Measurements from ENCODE around the gene RAP1GAP2.

The RAP1GAP2 gene

DNA sequence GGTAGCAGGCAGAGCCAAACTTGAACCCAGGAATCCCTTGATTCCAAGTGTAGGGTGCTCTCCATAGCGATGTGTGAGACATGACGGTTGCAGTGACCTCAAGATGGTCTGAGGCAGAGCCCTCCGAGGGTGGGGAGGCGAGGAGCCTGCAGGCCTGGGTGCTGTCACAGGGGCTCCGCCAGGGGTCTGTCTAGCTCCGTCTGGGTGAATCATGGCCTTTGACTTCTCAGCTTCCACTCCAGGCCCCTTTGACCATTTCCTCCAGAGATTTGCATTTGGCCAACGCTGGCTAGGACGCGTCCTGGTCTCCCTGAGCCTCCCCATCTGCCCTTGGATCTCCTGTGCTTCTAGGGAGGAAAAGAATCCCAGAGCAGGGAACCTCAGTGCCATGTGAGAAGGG lies 104.6 kb downstream of the RAP1GAP2 start (continued):
- TF ChIP-seq, protein P1, sequence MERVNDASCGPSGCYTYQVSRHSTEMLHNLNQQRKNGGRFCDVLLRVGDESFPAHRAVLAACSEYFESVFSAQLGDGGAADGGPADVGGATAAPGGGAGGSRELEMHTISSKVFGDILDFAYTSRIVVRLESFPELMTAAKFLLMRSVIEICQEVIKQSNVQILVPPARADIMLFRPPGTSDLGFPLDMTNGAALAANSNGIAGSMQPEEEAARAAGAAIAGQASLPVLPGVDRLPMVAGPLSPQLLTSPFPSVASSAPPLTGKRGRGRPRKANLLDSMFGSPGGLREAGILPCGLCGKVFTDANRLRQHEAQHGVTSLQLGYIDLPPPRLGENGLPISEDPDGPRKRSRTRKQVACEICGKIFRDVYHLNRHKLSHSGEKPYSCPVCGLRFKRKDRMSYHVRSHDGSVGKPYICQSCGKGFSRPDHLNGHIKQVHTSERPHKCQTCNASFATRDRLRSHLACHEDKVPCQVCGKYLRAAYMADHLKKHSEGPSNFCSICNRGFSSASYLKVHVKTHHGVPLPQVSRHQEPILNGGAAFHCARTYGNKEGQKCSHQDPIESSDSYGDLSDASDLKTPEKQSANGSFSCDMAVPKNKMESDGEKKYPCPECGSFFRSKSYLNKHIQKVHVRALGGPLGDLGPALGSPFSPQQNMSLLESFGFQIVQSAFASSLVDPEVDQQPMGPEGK (tag by site-specific recombination; IDR thresholded peaks at IDR 0.05), result no peak
- TF ChIP-seq ZNF274 (IDR thresholded peaks at IDR 0.05; ENCODE audit: low read length) (no peak), ZNF274 (tag by site-specific recombination; IDR thresholded peaks at IDR 0.05; ENCODE audit: borderline replicate concordance) (no peak), ZBTB21 (tag by site-specific recombination; IDR thresholded peaks at IDR 0.05) (no peak)

DNA sequence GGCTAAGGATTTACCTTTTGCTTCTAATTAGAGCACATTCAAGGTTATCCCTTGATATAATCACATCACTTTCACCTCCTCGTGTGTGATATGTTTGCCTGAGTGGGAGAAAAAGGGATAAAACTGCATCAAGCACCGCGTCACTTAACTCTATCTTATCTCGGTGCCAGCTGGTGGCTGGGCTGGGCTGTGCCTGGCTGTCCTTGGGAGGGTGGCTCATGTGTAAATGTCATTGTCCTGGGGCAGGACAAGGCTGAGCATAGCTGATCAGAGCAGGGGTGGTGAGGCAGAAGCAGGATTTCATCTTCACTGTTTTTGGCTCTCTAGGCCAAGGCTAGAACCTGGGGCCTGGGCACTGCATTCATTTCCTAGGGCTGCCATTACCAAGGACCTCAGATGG lies 105.3 kb downstream of the RAP1GAP2 start:
- CTCF ChIA-PET, result no interaction called here
- no peak overlapping the region for H3K27ac ChIP-seq (ENCODE audit: extremely low read depth, low read depth, low read length)
- H3K4me3 ChIP-seq (ENCODE audit: low read depth, low read length), result no peak overlapping the region
- POLR2A ChIA-PET, result no interaction called here
- H3K9me3 ChIP-seq (ENCODE audit: control insufficient read depth, insufficient read depth, low read depth, low read length), result no peaks in the 10 kb centered on the region
- no peaks in the 10 kb centered on the region for H3K36me3 ChIP-seq (ENCODE audit: control insufficient read depth in 2 of 2, insufficient read depth in 1 of 2, low read length in 2 of 2)
- TF ChIP-seq SETDB1 (IDR thresholded peaks at IDR 0.05; ENCODE audit: insufficient read length, low read length) (no peak), ZNF423 (tag by site-specific recombination; IDR thresholded peaks at IDR 0.05) (no peak), ZBTB21 (tag by site-specific recombination; IDR thresholded peaks at IDR 0.05) (no peak), MYNN (tag by site-specific recombination; IDR thresholded peaks at IDR 0.05; ENCODE audit: borderline replicate concordance) (no peak), ZNF837 (tag by site-specific recombination; IDR thresholded peaks at IDR 0.05) (no peak), ZNF37A (tag by site-specific recombination; IDR thresholded peaks at IDR 0.05) (no peak), ZNF24 (tag by site-specific recombination; IDR thresholded peaks at IDR 0.05) (no peak), ZNF211 (tag by site-specific recombination; IDR thresholded peaks at IDR 0.05; ENCODE audit: low read depth) (no peak), ZNF394 (tag by site-specific recombination; IDR thresholded peaks at IDR 0.05; ENCODE audit: borderline replicate concordance) (no peak), ZNF501 (tag by site-specific recombination; IDR thresholded peaks at IDR 0.05) (no peak), ZNF350 (tag by site-specific recombination; IDR thresholded peaks at IDR 0.05) (no peak), YY1 (tag by site-specific recombination; IDR thresholded peaks at IDR 0.05) (no peak), ZNF121 (tag by site-specific recombination; IDR thresholded peaks at IDR 0.05) (no peak), ZNF76 (tag by site-specific recombination; IDR thresholded peaks at IDR 0.05; ENCODE audit: borderline replicate concordance, low read depth) (no peak)
- TF ChIP-seq, protein P2, sequence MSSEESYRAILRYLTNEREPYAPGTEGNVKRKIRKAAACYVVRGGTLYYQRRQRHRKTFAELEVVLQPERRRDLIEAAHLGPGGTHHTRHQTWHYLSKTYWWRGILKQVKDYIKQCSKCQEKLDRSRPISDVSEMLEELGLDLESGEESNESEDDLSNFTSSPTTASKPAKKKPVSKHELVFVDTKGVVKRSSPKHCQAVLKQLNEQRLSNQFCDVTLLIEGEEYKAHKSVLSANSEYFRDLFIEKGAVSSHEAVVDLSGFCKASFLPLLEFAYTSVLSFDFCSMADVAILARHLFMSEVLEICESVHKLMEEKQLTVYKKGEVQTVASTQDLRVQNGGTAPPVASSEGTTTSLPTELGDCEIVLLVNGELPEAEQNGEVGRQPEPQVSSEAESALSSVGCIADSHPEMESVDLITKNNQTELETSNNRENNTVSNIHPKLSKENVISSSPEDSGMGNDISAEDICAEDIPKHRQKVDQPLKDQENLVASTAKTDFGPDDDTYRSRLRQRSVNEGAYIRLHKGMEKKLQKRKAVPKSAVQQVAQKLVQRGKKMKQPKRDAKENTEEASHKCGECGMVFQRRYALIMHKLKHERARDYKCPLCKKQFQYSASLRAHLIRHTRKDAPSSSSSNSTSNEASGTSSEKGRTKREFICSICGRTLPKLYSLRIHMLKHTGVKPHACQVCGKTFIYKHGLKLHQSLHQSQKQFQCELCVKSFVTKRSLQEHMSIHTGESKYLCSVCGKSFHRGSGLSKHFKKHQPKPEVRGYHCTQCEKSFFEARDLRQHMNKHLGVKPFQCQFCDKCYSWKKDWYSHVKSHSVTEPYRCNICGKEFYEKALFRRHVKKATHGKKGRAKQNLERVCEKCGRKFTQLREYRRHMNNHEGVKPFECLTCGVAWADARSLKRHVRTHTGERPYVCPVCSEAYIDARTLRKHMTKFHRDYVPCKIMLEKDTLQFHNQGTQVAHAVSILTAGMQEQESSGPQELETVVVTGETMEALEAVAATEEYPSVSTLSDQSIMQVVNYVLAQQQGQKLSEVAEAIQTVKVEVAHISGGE (tag by site-specific recombination; conservative IDR thresholded peaks at IDR 0.05; ENCODE audit: low read depth), result no peak
- TF ChIP-seq, protein P3, sequence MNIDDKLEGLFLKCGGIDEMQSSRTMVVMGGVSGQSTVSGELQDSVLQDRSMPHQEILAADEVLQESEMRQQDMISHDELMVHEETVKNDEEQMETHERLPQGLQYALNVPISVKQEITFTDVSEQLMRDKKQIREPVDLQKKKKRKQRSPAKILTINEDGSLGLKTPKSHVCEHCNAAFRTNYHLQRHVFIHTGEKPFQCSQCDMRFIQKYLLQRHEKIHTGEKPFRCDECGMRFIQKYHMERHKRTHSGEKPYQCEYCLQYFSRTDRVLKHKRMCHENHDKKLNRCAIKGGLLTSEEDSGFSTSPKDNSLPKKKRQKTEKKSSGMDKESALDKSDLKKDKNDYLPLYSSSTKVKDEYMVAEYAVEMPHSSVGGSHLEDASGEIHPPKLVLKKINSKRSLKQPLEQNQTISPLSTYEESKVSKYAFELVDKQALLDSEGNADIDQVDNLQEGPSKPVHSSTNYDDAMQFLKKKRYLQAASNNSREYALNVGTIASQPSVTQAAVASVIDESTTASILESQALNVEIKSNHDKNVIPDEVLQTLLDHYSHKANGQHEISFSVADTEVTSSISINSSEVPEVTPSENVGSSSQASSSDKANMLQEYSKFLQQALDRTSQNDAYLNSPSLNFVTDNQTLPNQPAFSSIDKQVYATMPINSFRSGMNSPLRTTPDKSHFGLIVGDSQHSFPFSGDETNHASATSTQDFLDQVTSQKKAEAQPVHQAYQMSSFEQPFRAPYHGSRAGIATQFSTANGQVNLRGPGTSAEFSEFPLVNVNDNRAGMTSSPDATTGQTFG (tag by site-specific recombination; IDR thresholded peaks at IDR 0.05; ENCODE audit: borderline replicate concordance), result no peak
- TF ChIP-seq, protein P4, sequence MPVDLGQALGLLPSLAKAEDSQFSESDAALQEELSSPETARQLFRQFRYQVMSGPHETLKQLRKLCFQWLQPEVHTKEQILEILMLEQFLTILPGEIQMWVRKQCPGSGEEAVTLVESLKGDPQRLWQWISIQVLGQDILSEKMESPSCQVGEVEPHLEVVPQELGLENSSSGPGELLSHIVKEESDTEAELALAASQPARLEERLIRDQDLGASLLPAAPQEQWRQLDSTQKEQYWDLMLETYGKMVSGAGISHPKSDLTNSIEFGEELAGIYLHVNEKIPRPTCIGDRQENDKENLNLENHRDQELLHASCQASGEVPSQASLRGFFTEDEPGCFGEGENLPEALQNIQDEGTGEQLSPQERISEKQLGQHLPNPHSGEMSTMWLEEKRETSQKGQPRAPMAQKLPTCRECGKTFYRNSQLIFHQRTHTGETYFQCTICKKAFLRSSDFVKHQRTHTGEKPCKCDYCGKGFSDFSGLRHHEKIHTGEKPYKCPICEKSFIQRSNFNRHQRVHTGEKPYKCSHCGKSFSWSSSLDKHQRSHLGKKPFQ (tag by site-specific recombination; IDR thresholded peaks at IDR 0.05), result no peak
- TF ChIP-seq, protein P5, sequence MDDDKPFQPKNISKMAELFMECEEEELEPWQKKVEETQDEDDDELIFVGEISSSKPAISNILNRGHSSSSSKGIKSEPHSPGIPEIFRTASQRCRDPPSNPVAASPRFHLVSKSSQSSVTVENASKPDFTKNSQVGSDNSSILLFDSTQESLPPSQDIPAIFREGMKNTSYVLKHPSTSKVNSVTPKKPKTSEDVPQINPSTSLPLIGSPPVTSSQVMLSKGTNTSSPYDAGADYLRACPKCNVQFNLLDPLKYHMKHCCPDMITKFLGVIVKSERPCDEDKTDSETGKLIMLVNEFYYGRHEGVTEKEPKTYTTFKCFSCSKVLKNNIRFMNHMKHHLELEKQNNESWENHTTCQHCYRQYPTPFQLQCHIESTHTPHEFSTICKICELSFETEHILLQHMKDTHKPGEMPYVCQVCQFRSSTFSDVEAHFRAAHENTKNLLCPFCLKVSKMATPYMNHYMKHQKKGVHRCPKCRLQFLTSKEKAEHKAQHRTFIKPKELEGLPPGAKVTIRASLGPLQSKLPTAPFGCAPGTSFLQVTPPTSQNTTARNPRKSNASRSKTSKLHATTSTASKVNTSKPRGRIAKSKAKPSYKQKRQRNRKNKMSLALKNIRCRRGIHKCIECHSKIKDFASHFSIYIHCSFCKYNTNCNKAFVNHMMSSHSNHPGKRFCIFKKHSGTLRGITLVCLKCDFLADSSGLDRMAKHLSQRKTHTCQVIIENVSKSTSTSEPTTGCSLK (tag by site-specific recombination; IDR thresholded peaks at IDR 0.05), result no peak
- TF ChIP-seq, protein P6, sequence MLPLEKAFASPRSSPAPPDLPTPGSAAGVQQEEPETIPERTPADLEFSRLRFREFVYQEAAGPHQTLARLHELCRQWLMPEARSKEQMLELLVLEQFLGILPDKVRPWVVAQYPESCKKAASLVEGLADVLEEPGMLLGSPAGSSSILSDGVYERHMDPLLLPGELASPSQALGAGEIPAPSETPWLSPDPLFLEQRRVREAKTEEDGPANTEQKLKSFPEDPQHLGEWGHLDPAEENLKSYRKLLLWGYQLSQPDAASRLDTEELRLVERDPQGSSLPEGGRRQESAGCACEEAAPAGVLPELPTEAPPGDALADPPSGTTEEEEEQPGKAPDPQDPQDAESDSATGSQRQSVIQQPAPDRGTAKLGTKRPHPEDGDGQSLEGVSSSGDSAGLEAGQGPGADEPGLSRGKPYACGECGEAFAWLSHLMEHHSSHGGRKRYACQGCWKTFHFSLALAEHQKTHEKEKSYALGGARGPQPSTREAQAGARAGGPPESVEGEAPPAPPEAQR (tag by site-specific recombination; IDR thresholded peaks at IDR 0.05), result no peak
- H3K4me1 ChIP-seq (ENCODE audit: control insufficient read depth, insufficient read depth, low read length), result no peaks in the 10 kb centered on the region
